Right forelimb (tissue), 1 donor: Measurements from ENCODE around the gene GAS2L3.
"Not testable (repeated sequence)": the region's sequence is repeated elsewhere in the genome, so short reads cannot be mapped to it uniquely, and the experiment has no call there.

ENCODE experiments used
- DNase-seq: peaks from one replicate; pipeline ENCODE4 v3.0.0-alpha.2; 2018

GAS2L3 gene

GRCh38 chr12:100573292-100574186 lies at the start of gene GAS2L3:
Gene GAS2L3, plus strand, starts transcription at chr12:100573684. Its CDS starts 21,221 bp downstream, at chr12:100594905.
- peak; percentile 91 for DNase-seq

GRCh38 chr12:100528034-100528433 lies 45.5 kb upstream of the GAS2L3 start:
- no peak for DNase-seq

GRCh38 chr12:100528471-100529127 lies 44.9 kb upstream of the GAS2L3 start:
- no peak for DNase-seq

GRCh38 chr12:100529756-100530350 lies 43.6 kb upstream of the GAS2L3 start:
- no peak for DNase-seq

- no peak for DNase-seq
Measured at GRCh38 chr12:100533376-100533775, 40.1 kb upstream of the GAS2L3 start.

GRCh38 chr12:100534625-100535227 lies 38.8 kb upstream of the GAS2L3 start:
- DNase-seq, result no peak

GRCh38 chr12:100539202-100539601 lies 34.3 kb upstream of the GAS2L3 start:
- DNase-seq, result peak; percentile 60

GRCh38 chr12:100544165-100544564 lies 29.3 kb upstream of the GAS2L3 start:
- DNase-seq, result no peak

GRCh38 chr12:100545092-100545491 lies 28.4 kb upstream of the GAS2L3 start:
- DNase-seq, result no peak

GRCh38 chr12:100553936-100554335 lies 19.5 kb upstream of the GAS2L3 start:
- DNase-seq, result no peak

- no peak for DNase-seq
Measured at GRCh38 chr12:100554608-100555077, 18.8 kb upstream of the GAS2L3 start.

- no peak for DNase-seq
Measured at GRCh38 chr12:100555722-100556121, 17.8 kb upstream of the GAS2L3 start.

- no peak for DNase-seq
Measured at GRCh38 chr12:100557357-100557756, 16.1 kb upstream of the GAS2L3 start.

GRCh38 chr12:100559261-100559660 lies 14.2 kb upstream of the GAS2L3 start:
- not testable (repeated sequence) for DNase-seq

- no peak for DNase-seq
Measured at GRCh38 chr12:100564090-100564489, 9.4 kb upstream of the GAS2L3 start.

GRCh38 chr12:100564905-100565467 lies 8.5 kb upstream of the GAS2L3 start:
- DNase-seq, result no peak

- DNase-seq, result no peak
Measured at GRCh38 chr12:100565987-100566545, 7.4 kb upstream of the GAS2L3 start.

- DNase-seq, result no peak
Measured at GRCh38 chr12:100566887-100567637, 6.4 kb upstream of the GAS2L3 start.

GRCh38 chr12:100567945-100568344 lies 5.5 kb upstream of the GAS2L3 start:
- no peak for DNase-seq

- DNase-seq, result no peak
Measured at GRCh38 chr12:100572184-100572583, 1.3 kb upstream of the GAS2L3 start.

GRCh38 chr12:100574187-100575074 lies 947 bp downstream of the GAS2L3 start:
- DNase-seq, result peak; percentile 67
